K562 (cell line): ENCODE results near the gene CREB3L2. TPM values are rescaled to one million over a fixed set of nuclear protein-coding genes. Genes with fewer than 3 reads are reported as not detected.
A peak's percentile ranks its signal among the peaks of the same experiment; 100 is the strongest.

Source experiments
- AFF4 ChIP-seq: sonication (generic); formaldehyde crosslinking; IDR thresholded peaks from 2 replicates; pipeline ENCODE4 v1.8.0; 2023; ENCODE audit warnings: mild to moderate bottlenecking, missing genetic modification reagents
- E2F5 ChIP-seq: sonication (generic); formaldehyde crosslinking; IDR thresholded peaks from 2 replicates; pipeline ENCODE4 v1.8.0; 2022; ENCODE audit warnings: mild to moderate bottlenecking, missing genetic modification reagents
- MGA ChIP-seq: fragments of 450-650 bp; IDR thresholded peaks from 2 replicates; pipeline ENCODE4 v1.6.1; 2016; ENCODE audit warnings: mild to moderate bottlenecking, moderate library complexity
- ZFPM2 ChIP-seq: fragments of 250-450 bp; sonication (Bioruptor Pico); IDR thresholded peaks from 2 replicates; pipeline ENCODE4 v1.5.1; 2022; ENCODE audit warnings: mild to moderate bottlenecking
- ZNF140 ChIP-seq: fragments of 250-450 bp; sonication (Bioruptor Pico); IDR thresholded peaks from 2 replicates; pipeline ENCODE4 v1.8.0; 2021; ENCODE audit warnings: moderate library complexity, mild to moderate bottlenecking, inconsistent platforms
- ZNF655 ChIP-seq: fragments of 250-450 bp; sonication (Bioruptor Pico); IDR thresholded peaks from 2 replicates; pipeline ENCODE4 v1.5.0; 2021
- polyA plus RNA-seq, 8 experiments: library from polyadenylated mRNA; depleted of rRNA in 4 of 8; stranded (reverse) in 5 of 8; unstranded in 3 of 8; fragments of >200 nt; fragmentation: Nextera tagmentation in 2 of 8; fragmentation: Illumina TruSeq in 1 of 8; extraction: Ambion mirVana in 2 of 8; extraction: Trizol in 1 of 8; gene quantifications; 2 replicates each; pipeline versions ENCODE4 v1.2.1 to v1.2.3, GENCODE V29; 2011 to 2014; ENCODE audit warnings: inconsistent platforms in 1 of 8, missing spikeins in 1 of 8
- total RNA-seq, 7 experiments: library from RNA; depleted of rRNA in 6 of 7; stranded (reverse); fragments of >200 nt in 6 of 7; fragmentation: Illumina TruSeq in 2 of 7; extraction: Trizol in 2 of 7; gene quantifications; 2 replicates each; pipeline versions ENCODE4 v1.2.1 to v1.2.3, GENCODE V29; 2011 to 2021; ENCODE audit warnings: low replicate concordance in 1 of 7

Gene CREB3L2
- total and polyA plus RNA-seq, 9 of the 15 experiments (the other 6 are each of a cell fraction or from before 2014, with no cell fraction given), result 7.1 to 45.6 (median 15.8) TPM

GRCh38 chr7:138001529-138002095 is at the start of gene CREB3L2 (continued):
- TF ChIP-seq MGA, result peak; percentile 72
- TF ChIP-seq ZFPM2, result no peak
- TF ChIP-seq AFF4 (CRISPR knock-in tag), result no peak; the same call in 1 of the 2 replicates
- no peak for TF ChIP-seq ZNF655 (CRISPR knock-in tag)
- no peak for TF ChIP-seq ZNF140 (CRISPR knock-in tag)
- 0 out of 2 replicates have a peak, but pooled peaks have one; percentile 89 for TF ChIP-seq E2F5
